NCI-H2196 (cell line): ENCODE measurements around the gene VSIR.
A peak's percentile ranks its signal among the peaks of the same experiment; 100 is the strongest.

Experiments used
- DNase-seq: peaks from one replicate; lab custom pipeline; 2025; ENCODE audit not compliant: unreplicated experiment; lab: John Stamatoyannopoulos, UW

The VSIR gene

GRCh38 chr10:71749396-71749795 is 23.9 kb downstream of the VSIR start:
- DNase-seq: no peak

GRCh38 chr10:71748671-71749191 is 24.6 kb downstream of the VSIR start:
- DNase-seq: no peak

- no peak for DNase-seq
Measured at GRCh38 chr10:71747551-71748523, 25.5 kb downstream of the VSIR start.

- DNase-seq: no peak
Measured at GRCh38 chr10:71747039-71747531, 26.2 kb downstream of the VSIR start.

GRCh38 chr10:71746344-71747037 is 26.8 kb downstream of the VSIR start:
- DNase-seq: no peak

GRCh38 chr10:71745664-71746250 is 27.6 kb downstream of the VSIR start:
- DNase-seq: no peak

GRCh38 chr10:71744897-71745663 is 28.2 kb downstream of the VSIR start:
- no peak for DNase-seq

- DNase-seq: no peak
Measured at GRCh38 chr10:71743866-71744265, 29.5 kb downstream of the VSIR start.

GRCh38 chr10:71743089-71743838 is 30.1 kb downstream of the VSIR start:
- no peak for DNase-seq

- DNase-seq: no peak
Measured at GRCh38 chr10:71742301-71743088, 30.8 kb downstream of the VSIR start.

- DNase-seq: no peak
Measured at GRCh38 chr10:71741671-71742070, 31.6 kb downstream of the VSIR start.

- no peak for DNase-seq
Measured at GRCh38 chr10:71741029-71741428, 32.3 kb downstream of the VSIR start.

- DNase-seq: peak; percentile 21
Measured at GRCh38 chr10:71740069-71740653, 33.2 kb downstream of the VSIR start.

GRCh38 chr10:71739358-71739900 is 33.9 kb downstream of the VSIR start:
- no peak for DNase-seq

- no peak for DNase-seq
Measured at GRCh38 chr10:71737834-71738197, 35.5 kb downstream of the VSIR start.

- peak; percentile 17 for DNase-seq
Measured at GRCh38 chr10:71737001-71737833, 36.1 kb downstream of the VSIR start.

GRCh38 chr10:71736570-71736952 is 36.8 kb downstream of the VSIR start:
- DNase-seq: no peak
